RWPE1 (cell line): ENCODE results near the gene DEFB129.
"Not testable (repeated sequence)": the region's sequence is repeated elsewhere in the genome, so short reads cannot be mapped to it uniquely, and the experiment has no call there.

Source experiments
- CTCF ChIA-PET: fragments of 350-600 bp; sonication (Branson Sonifier 250); formaldehyde crosslinking; extraction: SDS; loops from one replicate; lab custom pipeline; 2021; lab: Yijun Ruan, JAX
- POLR2A ChIA-PET: fragments of 400-600 bp; formaldehyde crosslinking; extraction: SDS; loops from one replicate; lab custom pipeline; 2020; ENCODE audit warnings: antibody characterized with exemption; ENCODE audit not compliant: low non-redundant PET; lab: Yijun Ruan, JAX
- DNase-seq: peaks from one replicate; pipeline ENCODE4 v3.0.0; 2012; ENCODE audit warnings: low spot score
- H3K27ac ChIP-seq: fragments of 450-650 bp; 2 replicates; pipeline ENCODE4 v1.5.1; 2017
- TF ChIP-seq, protein P1 (sequence below): fragments of 450-650 bp; conservative IDR thresholded peaks from 2 replicates; pipeline ENCODE4 v1.5.1; 2017; ENCODE audit warnings: low read depth, mild to moderate bottlenecking

Gene DEFB129

DNA sequence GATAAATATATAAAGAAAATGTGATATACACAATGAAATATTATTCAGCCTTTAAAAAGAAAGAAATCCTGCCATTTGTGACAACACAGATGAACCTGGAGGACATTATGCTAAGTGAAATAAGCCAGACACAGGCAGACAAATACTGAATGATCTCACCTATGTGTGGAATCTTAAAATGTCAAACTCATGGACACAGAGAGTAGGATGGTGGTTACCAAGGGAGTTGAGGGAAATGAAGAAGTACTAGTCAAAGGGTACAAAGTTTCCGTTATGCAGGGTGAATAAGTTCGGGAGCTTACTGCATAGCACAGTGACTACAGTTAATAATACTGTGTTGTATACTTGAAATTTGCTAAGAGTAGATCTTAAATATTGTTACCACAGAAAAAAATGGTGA lies 15.8 kb downstream of the DEFB129 start:
- H3K27ac ChIP-seq, result no peak overlapping the region
- no peak for DNase-seq
- CTCF ChIA-PET, result interaction anchor here (1.1 kb wide), 1 partner anchor 24 kb away, joined by 4 read pairs; no protein-coding TSS in a partner anchor
- POLR2A ChIA-PET, result no interaction called here
- TF ChIP-seq, protein P1, sequence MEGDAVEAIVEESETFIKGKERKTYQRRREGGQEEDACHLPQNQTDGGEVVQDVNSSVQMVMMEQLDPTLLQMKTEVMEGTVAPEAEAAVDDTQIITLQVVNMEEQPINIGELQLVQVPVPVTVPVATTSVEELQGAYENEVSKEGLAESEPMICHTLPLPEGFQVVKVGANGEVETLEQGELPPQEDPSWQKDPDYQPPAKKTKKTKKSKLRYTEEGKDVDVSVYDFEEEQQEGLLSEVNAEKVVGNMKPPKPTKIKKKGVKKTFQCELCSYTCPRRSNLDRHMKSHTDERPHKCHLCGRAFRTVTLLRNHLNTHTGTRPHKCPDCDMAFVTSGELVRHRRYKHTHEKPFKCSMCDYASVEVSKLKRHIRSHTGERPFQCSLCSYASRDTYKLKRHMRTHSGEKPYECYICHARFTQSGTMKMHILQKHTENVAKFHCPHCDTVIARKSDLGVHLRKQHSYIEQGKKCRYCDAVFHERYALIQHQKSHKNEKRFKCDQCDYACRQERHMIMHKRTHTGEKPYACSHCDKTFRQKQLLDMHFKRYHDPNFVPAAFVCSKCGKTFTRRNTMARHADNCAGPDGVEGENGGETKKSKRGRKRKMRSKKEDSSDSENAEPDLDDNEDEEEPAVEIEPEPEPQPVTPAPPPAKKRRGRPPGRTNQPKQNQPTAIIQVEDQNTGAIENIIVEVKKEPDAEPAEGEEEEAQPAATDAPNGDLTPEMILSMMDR, result no peak

DNA sequence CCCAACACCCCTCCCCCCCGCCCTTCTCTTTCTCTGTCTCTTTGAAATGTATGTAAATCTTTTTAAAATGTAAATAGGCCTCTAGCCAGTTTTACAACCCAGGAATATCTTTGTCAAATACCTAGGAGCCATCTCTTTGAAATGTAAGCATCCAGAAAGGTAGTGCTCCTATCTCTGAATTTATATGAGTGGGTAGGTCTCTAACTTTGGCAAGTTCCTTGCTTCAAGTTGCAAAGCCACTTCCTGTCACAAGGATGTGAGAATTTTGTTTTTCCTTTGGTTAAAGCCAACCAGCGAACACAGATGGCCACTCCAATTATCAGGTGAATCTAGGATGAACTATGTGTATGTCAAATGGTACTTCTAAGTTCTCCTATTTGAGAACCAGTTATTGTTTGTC lies 24.3 kb downstream of the DEFB129 start:
- DNase-seq, result no peak
- no peak overlapping the region for H3K27ac ChIP-seq
- ChIA-PET POLR2A (no interaction called here), CTCF (no interaction called here)
- TF ChIP-seq, protein P1, result no peak

DNA sequence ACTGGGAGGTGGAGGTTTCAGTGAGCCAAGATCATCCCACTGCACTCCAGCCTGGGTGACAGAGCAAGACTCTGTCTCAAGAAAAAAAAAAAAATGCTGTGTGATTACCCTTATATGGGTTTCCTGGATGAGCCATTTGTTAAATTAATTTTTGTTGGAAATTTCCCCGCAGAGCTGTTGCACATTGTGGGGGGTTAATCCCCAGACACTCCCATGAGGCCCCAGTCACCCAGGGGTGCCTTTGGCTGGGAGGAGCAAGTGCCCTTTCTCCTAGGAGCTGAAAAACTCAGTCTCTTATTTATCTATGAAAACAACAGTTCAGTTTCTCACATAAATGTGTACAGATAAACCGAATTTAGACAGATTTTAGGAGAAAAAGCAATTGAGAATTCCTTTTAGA lies 25.7 kb downstream of the DEFB129 start:
- POLR2A ChIA-PET, result no interaction called here

DNA sequence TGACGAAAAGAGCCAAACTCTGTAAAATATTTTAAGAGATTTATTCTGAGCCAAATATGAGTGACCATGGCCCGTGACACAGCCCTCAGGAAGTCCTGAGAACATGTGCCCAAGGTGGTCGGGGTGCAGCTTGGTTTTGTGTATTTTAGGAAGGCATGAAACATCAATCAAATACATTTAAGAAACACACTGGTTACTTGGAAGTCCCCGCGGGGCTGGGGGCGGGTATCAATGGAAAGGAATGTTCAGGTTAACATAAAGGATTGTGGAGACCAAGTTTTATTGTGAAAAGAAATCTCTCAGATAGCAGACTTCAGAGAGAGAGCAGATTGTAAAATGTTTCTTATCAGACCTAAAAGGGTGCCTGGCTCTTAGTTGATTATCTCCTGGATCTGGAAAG lies 26.4 kb downstream of the DEFB129 start:
- DNase-seq, POLR2A ChIA-PET, H3K27ac ChIP-seq: not testable (repeated sequence)
- CTCF ChIA-PET, result interaction anchor here (0.5 kb wide), 1 partner anchor 16 kb away, joined by 3 read pairs; no protein-coding TSS in a partner anchor

More for the DNA sequence above, 25.7 kb downstream of the DEFB129 start:
- no peak overlapping the region for H3K27ac ChIP-seq
- TF ChIP-seq, protein P1, result no peak
- DNase-seq, result no peak
- CTCF ChIA-PET, result interaction anchor here (0.5 kb wide), 1 partner anchor 16 kb away, joined by 3 read pairs; no protein-coding TSS in a partner anchor

DNA sequence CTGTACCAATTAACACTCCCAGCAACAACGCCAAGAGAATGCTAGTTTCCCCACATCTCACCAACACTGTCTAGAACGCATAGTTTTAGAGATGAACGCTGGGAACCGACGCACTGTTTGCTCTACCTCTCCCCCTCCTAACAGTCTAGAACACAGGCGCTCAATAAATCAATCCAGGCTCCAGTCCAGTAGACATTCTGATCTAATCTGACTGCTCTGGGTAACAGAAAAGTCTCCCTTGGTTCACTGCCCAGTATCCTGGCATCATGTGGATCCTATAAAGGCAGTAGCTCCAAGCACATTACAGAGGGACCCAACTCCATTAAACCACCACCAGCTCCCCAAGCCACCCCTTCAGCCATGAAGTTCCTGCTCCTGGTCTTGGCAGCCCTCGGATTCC lies 30.4 kb downstream of the DEFB129 start, which contains the start of gene DEFB132:
Gene DEFB132, plus strand, starts transcription at position 306 of the 400 bp plus-strand sequence. Its CDS starts 55 bp downstream, at position 361.
- DNase-seq, result no peak
- H3K27ac ChIP-seq, result no peak within 1 kb of the TSS
- ChIA-PET POLR2A (no interaction called here), CTCF (interaction anchor here (2.2 kb wide), 1 partner anchor 9 kb away, joined by 11 read pairs; no protein-coding TSS in a partner anchor)
- TF ChIP-seq, protein P1, result no peak

DNA sequence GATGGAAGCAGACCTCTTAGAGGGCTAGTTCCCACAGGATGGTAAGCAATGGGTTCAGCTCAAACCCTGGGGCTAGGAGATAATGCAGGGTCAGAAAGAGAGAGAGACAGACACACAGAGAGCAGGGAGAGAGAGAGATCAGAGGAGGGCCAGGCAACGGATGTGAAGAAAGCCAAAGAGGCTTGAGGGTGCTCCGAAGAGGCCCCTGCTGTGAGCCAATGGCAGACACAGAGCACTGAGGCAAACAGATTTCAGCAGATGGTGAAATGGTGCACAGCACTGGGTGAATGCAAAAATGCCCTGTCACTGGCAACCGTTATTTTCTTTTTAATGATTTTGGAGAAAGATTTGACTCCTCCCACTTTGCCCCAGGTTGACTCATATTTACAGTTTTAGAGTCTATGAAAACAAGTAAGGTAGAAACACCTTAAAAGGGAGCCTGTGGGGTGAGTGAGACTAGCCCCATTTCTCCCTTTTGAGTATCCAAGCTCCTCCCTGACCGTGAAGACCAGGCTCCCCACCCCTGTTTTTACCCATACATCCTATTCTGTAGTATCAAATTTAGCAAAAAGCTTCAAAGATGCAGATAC lies 31.3 kb downstream of the DEFB129 start:
- DNase-seq, result no peak
- TF ChIP-seq, protein P1, result no peak
- POLR2A ChIA-PET, result no interaction called here
- CTCF ChIA-PET, result interaction anchor here (2.2 kb wide), 1 partner anchor 8 kb away, joined by 11 read pairs; no protein-coding TSS in a partner anchor
- H3K27ac ChIP-seq, result no peak overlapping the region

DNA sequence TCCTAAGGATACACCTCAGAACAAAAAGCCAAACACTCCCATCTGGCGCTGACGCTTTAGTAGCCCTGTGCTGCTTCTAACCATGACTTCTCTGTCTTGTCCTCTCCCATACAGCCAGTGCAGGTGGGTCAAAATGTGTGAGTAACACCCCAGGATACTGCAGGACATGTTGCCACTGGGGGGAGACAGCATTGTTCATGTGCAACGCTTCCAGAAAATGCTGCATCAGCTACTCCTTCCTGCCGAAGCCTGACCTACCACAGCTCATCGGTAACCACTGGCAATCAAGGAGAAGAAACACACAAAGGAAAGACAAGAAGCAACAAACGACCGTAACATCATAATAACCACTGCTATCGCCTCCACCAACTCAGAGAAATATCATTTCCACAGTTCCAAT lies 31.9 kb downstream of the DEFB129 start:
- CTCF ChIA-PET, result interaction anchor here (2.2 kb wide), 1 partner anchor 8 kb away, joined by 11 read pairs; no protein-coding TSS in a partner anchor
- TF ChIP-seq, protein P1, result no peak

More for the DNA sequence above, 31.9 kb downstream of the DEFB129 start:
- no peak for DNase-seq
- POLR2A ChIA-PET, result no interaction called here
- no peak overlapping the region for H3K27ac ChIP-seq
